K562 (cell line): Measurements from ENCODE around the gene RABL3. TPM values are rescaled to one million over a fixed set of nuclear protein-coding genes. Genes with fewer than 3 reads are reported as not detected.

Experiments
- CBX1 ChIP-seq: sonication (generic); IDR thresholded peaks from 2 replicates; pipeline ENCODE4 v1.6.1; 2016; ENCODE audit warnings: antibody characterized with exemption, low read depth, mild to moderate bottlenecking
- DIDO1 ChIP-seq: fragments of 450-650 bp; IDR thresholded peaks from 2 replicates; pipeline ENCODE4 v1.6.1; 2016; ENCODE audit warnings: low read depth, missing biosample characterization, missing genetic modification characterization
- HIVEP1 ChIP-seq: fragments of 250-450 bp; sonication (Bioruptor Pico); IDR thresholded peaks from 2 replicates; pipeline ENCODE4 v1.4.0; 2020; ENCODE audit warnings: mild to moderate bottlenecking
- MGA ChIP-seq: fragments of 450-650 bp; IDR thresholded peaks from 2 replicates; pipeline ENCODE4 v1.6.1; 2016; ENCODE audit warnings: mild to moderate bottlenecking, moderate library complexity
- NCOA1 ChIP-seq: fragments of 450-650 bp; IDR thresholded peaks from 2 replicates; pipeline ENCODE4 v1.6.1; 2016; ENCODE audit warnings: low read depth
- NFATC3 ChIP-seq: fragments of 450-650 bp; IDR thresholded peaks from 2 replicates; pipeline ENCODE4 v1.6.1; 2017; ENCODE audit warnings: mild to moderate bottlenecking
- NR2C1 ChIP-seq, 2 experiments: fragments of 450-650 bp; IDR thresholded peaks; 2 replicates each; pipeline ENCODE4 v1.6.1; 2017; ENCODE audit warnings: mild to moderate bottlenecking in 2 of 2, antibody characterized with exemption in 1 of 2, inconsistent platforms in 1 of 2, missing compliant biosample characterization in 1 of 2, missing genetic modification characterization in 1 of 2
- POU5F1 ChIP-seq: fragments of 150-350 bp; IDR thresholded peaks from 2 replicates; pipeline ENCODE4 v1.6.1; 2014; ENCODE audit warnings: borderline replicate concordance, low read length, low read depth, mild to moderate bottlenecking; ENCODE audit not compliant: partially characterized antibody
- PREB ChIP-seq: sonication (generic); formaldehyde crosslinking; IDR thresholded peaks from 2 replicates; pipeline ENCODE4 v1.8.1; 2023; ENCODE audit warnings: mild to moderate bottlenecking, missing genetic modification reagents
- RUNX1 ChIP-seq: sonication (generic); IDR thresholded peaks from 2 replicates; pipeline ENCODE4 v1.6.1; 2016; ENCODE audit warnings: antibody characterized with exemption, low read depth
- SMARCE1 ChIP-seq: fragments of 450-650 bp; IDR thresholded peaks from 2 replicates; pipeline ENCODE4 v1.7.1; 2016; ENCODE audit warnings: mild to moderate bottlenecking
- THRAP3 ChIP-seq: fragments of 450-650 bp; IDR thresholded peaks from 2 replicates; pipeline ENCODE4 v1.6.1; 2016; ENCODE audit warnings: mild to moderate bottlenecking, inconsistent platforms, borderline replicate concordance
- ZNF436 ChIP-seq: fragments of 250-450, 450-650 bp; sonication (Bioruptor Pico); formaldehyde crosslinking; IDR thresholded peaks from 2 replicates; pipeline ENCODE4 v1.7.0; 2020; ENCODE audit warnings: mild to moderate bottlenecking
- ZNF561 ChIP-seq: fragments of 450-650 bp; formaldehyde crosslinking; conservative IDR thresholded peaks from 2 replicates; pipeline ENCODE4 v1.4.0; 2020; ENCODE audit warnings: mild to moderate bottlenecking, moderate library complexity
- ZNF668 ChIP-seq: fragments of 250-450 bp; sonication (Bioruptor Pico); IDR thresholded peaks from 2 replicates; pipeline ENCODE4 v1.8.0; 2022; ENCODE audit warnings: mild to moderate bottlenecking, inconsistent platforms
- ZNF696 ChIP-seq: fragments of 250-450 bp; sonication (Bioruptor Pico); conservative IDR thresholded peaks from 2 replicates; pipeline ENCODE4 v1.4.0; 2020; ENCODE audit warnings: mild to moderate bottlenecking, moderate library complexity
- ZNF699 ChIP-seq: fragments of 250-450 bp; sonication (Bioruptor Pico); IDR thresholded peaks from 2 replicates; pipeline ENCODE4 v1.8.0; 2021; ENCODE audit warnings: mild to moderate bottlenecking, moderate library complexity; ENCODE audit not compliant: insufficient replicate concordance
- polyA plus RNA-seq, 8 experiments: library from polyadenylated mRNA; depleted of rRNA in 4 of 8; stranded (reverse) in 5 of 8; unstranded in 3 of 8; fragments of >200 nt; fragmentation: Nextera tagmentation in 2 of 8; fragmentation: Illumina TruSeq in 1 of 8; extraction: Ambion mirVana in 2 of 8; extraction: Trizol in 1 of 8; gene quantifications; 2 replicates each; pipeline versions ENCODE4 v1.2.1 to v1.2.3, GENCODE V29; 2011 to 2014; ENCODE audit warnings: inconsistent platforms in 1 of 8, missing spikeins in 1 of 8
- total RNA-seq, 7 experiments: library from RNA; depleted of rRNA in 6 of 7; stranded (reverse); fragments of >200 nt in 6 of 7; fragmentation: Illumina TruSeq in 2 of 7; extraction: Trizol in 2 of 7; gene quantifications; 2 replicates each; pipeline versions ENCODE4 v1.2.1 to v1.2.3, GENCODE V29; 2011 to 2021; ENCODE audit warnings: low replicate concordance in 1 of 7

RABL3 gene
- total and polyA plus RNA-seq, 9 of the 15 experiments (the other 6 are each of a cell fraction or from before 2014, with no cell fraction given) = 6.5 to 30.7 (median 12.3) TPM

DNA sequence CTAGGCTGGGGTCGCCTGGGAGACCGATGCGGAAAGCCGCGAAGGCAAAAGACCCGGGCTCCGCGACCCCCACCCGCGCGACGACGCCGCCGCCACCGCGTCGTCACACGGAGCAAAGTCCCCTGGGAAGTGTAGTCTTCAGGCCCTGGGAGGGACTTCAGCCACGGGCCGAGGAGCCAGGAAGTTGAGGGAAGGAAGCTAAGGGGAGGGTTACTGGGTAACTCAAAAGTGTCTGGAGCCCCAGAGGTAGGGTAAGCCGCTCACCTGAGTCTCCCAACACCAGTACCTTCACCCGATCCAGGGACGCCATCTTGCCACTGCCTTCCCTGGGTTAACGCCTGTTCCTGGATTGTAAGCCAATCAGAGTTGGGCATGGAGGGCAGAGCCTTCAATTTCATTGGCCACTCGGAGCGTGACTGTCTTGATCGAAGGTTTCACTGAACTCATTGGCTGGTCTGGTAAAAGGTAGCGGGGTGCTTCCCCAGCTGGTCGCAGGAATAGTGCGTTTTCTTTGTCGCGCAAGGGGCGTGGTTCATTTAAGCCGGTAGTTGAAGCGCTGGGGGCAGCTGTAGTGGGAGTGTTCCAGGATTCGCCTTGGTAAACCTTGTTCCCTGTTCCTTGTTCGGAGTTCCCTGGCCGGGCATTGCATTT, at the start of gene RABL3, which contains the start of gene GTF2E1 (continued):
- TF ChIP-seq MGA (peak; percentile 68; the same call in 1 of the 2 replicates), ZNF561 (no peak), DIDO1 (tag) (no peak), NFATC3 (no peak), RUNX1 (no peak), NR2C1 (IDR thresholded peaks at IDR 0.05) (peak; percentile 45), NR2C1 (tag; IDR thresholded peaks at IDR 0.05) (0 out of 2 replicates have a peak, but pooled peaks have one; percentile 52), ZNF436 (CRISPR knock-in tag) (no peak), HIVEP1 (CRISPR knock-in tag) (no peak), CBX1 (no peak), PREB (CRISPR knock-in tag) (no peak), ZNF668 (no peak), NCOA1 (no peak), ZNF696 (CRISPR knock-in tag) (no peak), POU5F1 (no peak), THRAP3 (no peak), SMARCE1 (no peak), ZNF699 (CRISPR knock-in tag) (no peak)
